ENCODE results near the gene CPB2.

The CPB2 gene

GRCh38 chr13:46126056-46126455 is 21.2 kb upstream of the CPB2 start:
- H3K4me3 ChIP-seq (ENCODE audit: low read depth, low read length), result no peak overlapping the region
- no peak for DNase-seq
- H3K9me3 ChIP-seq (ENCODE audit: severe bottlenecking), result no peaks in the 10 kb centered on the region
- no peaks in the 10 kb centered on the region for H3K27me3 ChIP-seq (ENCODE audit: insufficient read depth, low read depth, severe bottlenecking)
- H3K36me3 ChIP-seq, result no peaks in the 10 kb centered on the region
- H3K27ac ChIP-seq, result no peak overlapping the region
- no peak for TF ChIP-seq CTCF (IDR thresholded peaks at IDR 0.05; ENCODE audit: low read depth, low read length)

GRCh38 chr13:46124967-46125933 is 20.4 kb upstream of the CPB2 start:
- no peak overlapping the region for H3K27ac ChIP-seq
- no peak for DNase-seq
- no peaks in the 10 kb centered on the region for H3K9me3 ChIP-seq (ENCODE audit: severe bottlenecking)
- no peak overlapping the region for H3K4me3 ChIP-seq (ENCODE audit: low read depth, low read length)
- H3K27me3 ChIP-seq (ENCODE audit: insufficient read depth, low read depth, severe bottlenecking), result no peaks in the 10 kb centered on the region
- no peaks in the 10 kb centered on the region for H3K36me3 ChIP-seq
- TF ChIP-seq CTCF (IDR thresholded peaks at IDR 0.05; ENCODE audit: low read depth, low read length), result no peak

- no peak for TF ChIP-seq CTCF (IDR thresholded peaks at IDR 0.05; ENCODE audit: low read depth, low read length)
- H3K36me3 ChIP-seq, result no peaks in the 10 kb centered on the region
- no peaks in the 10 kb centered on the region for H3K27me3 ChIP-seq (ENCODE audit: insufficient read depth, low read depth, severe bottlenecking)
- no peak overlapping the region for H3K4me3 ChIP-seq (ENCODE audit: low read depth, low read length)
- H3K9me3 ChIP-seq (ENCODE audit: severe bottlenecking), result no peaks in the 10 kb centered on the region
- DNase-seq, result no peak
- H3K27ac ChIP-seq, result no peak overlapping the region
Observed at GRCh38 chr13:46124531-46124966, 19.7 kb upstream of the CPB2 start.

GRCh38 chr13:46122304-46122703 is 17.5 kb upstream of the CPB2 start:
- Histone ChIP-seq H3K27me3 (ENCODE audit: insufficient read depth, low read depth, severe bottlenecking) (no peaks in the 10 kb centered on the region), H3K36me3 (no peaks in the 10 kb centered on the region), H3K27ac (no peak overlapping the region), H3K4me3 (ENCODE audit: low read depth, low read length) (no peak overlapping the region), H3K9me3 (ENCODE audit: severe bottlenecking) (no peaks in the 10 kb centered on the region)
- DNase-seq, result no peak
- no peak for TF ChIP-seq CTCF (IDR thresholded peaks at IDR 0.05; ENCODE audit: low read depth, low read length)

- Histone ChIP-seq H3K27ac (no peak overlapping the region), H3K27me3 (ENCODE audit: insufficient read depth, low read depth, severe bottlenecking) (no peaks in the 10 kb centered on the region), H3K36me3 (no peaks in the 10 kb centered on the region), H3K9me3 (ENCODE audit: severe bottlenecking) (no peaks in the 10 kb centered on the region), H3K4me3 (ENCODE audit: low read depth, low read length) (no peak overlapping the region)
- TF ChIP-seq CTCF (IDR thresholded peaks at IDR 0.05; ENCODE audit: low read depth, low read length), result no peak
- no peak for DNase-seq
Observed at GRCh38 chr13:46121597-46122163, 16.8 kb upstream of the CPB2 start.

Measured in WERI-Rb-1 (cell line).